GM18507 (cell line): Measurements from ENCODE around the gene PPP2R5A.

Experiments used
- DNase-seq: peaks from one replicate; pipeline ENCODE4 v3.0.0; 2011; ENCODE audit warnings: low read depth; ENCODE audit not compliant: insufficient read length; ENCODE audit errors: extremely low spot score
- FAIRE-seq: peaks from 2 replicates; lab custom pipeline; 2011; peaks lifted over from hg19 to GRCh38; lab: Jason Lieb, UNC

PPP2R5A gene

DNA sequence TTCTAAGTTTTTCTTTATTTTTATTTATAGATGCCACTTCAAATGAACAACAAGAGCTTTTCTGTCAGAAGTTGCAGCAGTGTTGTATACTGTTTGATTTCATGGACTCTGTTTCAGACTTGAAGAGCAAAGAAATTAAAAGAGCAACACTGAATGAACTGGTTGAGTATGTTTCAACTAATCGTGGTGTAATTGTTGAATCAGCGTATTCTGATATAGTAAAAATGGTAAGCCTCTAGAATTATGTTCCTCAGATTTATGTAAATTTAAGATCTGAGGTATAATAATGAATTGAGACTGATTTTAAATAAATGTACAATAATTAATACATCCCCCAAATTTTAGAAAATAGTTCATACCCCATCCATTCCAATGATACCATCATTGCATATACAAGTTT lies 43.9 kb downstream of the PPP2R5A start:
- FAIRE-seq (no peak), DNase-seq (no peak)

- no peak for DNase-seq
- FAIRE-seq: no peak
These were observed 55.9 kb downstream of the PPP2R5A start for GRCh38 chr1:212341090-212341489.

DNA sequence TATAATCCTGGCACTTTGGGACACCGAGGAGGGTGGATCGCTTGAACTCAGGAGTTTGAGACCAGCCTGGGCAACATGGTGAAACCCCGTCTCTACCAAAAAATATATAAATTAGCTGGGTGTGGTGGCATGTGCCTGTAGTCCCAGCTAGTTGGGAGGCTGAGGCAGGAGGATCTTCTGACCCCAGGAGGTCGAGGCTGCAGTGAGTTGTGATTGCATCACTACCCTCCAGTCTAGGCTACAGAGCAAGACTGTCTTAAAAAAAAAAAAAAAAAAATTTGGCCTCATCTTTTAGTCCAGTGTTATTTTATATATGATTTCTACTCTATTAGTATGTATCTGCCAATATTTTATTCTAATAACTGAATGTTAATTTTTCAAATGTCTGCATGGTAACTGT lies 59.7 kb downstream of the PPP2R5A start:
- DNase-seq (no peak), FAIRE-seq (no peak)

GRCh38 chr1:212346601-212347000 lies 61.4 kb downstream of the PPP2R5A start:
- no peak for DNase-seq
- FAIRE-seq: no peak

GRCh38 chr1:212351588-212352362 lies 66.6 kb downstream of the PPP2R5A start:
- no peak for DNase-seq
- FAIRE-seq: no peak

DNA sequence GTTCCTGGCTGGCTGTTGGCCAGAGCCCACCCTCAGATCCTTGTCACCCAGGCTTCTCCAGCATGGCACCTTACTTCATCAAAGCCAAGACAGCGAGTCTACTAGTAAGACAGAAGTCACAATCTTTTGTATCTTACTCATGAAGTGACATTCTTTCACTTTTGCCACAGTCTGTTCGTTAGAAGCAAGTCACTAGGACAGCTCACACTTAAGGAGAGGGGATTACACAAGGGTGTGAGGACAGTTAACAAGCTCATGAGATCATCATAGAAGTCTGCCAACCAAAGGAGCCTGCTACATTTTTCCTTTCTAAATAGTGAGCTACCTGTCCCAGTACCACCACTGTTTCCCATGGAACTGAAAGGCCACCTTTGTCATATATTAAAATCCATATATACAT lies 68.0 kb downstream of the PPP2R5A start:
- FAIRE-seq (no peak), DNase-seq (no peak)

DNA sequence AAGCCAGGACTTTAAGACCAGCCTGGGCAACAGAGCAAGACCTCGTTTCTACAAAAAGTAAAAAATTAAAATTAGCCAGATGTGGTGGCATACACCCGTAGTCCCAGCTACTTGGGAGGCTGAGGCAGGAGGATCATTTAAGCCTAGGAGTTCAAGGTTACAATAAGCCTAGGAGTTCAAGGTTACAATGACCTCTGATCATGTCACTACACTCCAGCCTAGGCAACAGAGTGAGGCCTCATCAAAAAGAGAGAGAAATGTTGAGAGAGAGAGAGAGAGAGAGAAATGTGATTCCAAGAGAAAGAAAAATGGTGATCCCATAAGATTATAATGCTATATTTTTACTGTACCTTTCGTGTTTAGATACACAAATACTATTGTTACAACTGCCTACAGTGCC lies 69.3 kb downstream of the PPP2R5A start:
- DNase-seq (no peak), FAIRE-seq (no peak)

- no peak for DNase-seq
- no peak for FAIRE-seq
These were observed 70.2 kb downstream of the PPP2R5A start for GRCh38 chr1:212355230-212355969.

GRCh38 chr1:212359794-212360479 lies 74.7 kb downstream of the PPP2R5A start:
- no peak for DNase-seq
- FAIRE-seq: peak; percentile 59

- DNase-seq (no peak), FAIRE-seq (no peak)
These were observed 79.8 kb downstream of the PPP2R5A start for GRCh38 chr1:212364985-212365384.

DNA sequence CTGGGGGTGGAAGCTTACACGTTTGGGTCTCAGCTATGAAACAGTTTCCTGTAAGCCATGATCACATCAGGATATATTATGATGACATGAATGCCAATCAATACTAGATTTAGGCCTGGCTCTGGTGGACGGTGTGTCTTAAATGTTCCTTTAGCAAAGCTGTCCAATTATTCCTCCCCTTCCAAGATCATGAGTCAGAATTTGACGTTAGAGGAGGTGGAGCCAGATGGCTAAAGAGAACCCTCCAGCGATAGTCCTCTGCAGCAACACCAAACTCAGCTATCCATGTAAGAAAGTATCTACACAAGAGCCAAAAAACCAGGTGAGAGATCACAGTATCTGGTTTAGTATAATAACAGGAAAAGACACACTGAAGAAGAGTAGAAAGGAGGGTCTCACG lies 81.7 kb downstream of the PPP2R5A start:
- FAIRE-seq: no peak
- no peak for DNase-seq

GRCh38 chr1:212367474-212368072 lies 82.4 kb downstream of the PPP2R5A start:
- FAIRE-seq: no peak
- DNase-seq: no peak

DNA sequence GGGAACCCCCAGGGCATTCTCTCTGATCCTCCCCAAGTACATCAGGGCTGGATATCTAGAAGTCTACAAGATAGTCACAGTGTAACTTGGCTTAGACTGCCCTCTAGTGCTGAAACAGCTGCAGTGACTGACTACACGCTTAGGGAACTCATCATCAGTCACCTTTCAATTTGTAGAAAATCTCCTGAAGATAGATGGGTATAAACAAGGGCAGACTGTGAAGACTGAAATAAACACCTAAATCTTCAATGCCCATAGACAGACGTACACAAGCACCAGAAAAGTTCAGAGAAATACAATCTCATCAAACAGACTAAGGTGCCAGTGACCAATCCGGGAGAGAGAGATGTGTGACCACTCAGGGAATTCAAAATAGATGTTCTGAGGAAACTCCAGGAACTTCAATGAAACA lies 82.9 kb downstream of the PPP2R5A start:
- FAIRE-seq (peak; percentile 89), DNase-seq (peak; percentile 50)

- FAIRE-seq (no peak), DNase-seq (no peak)
These were observed 90.8 kb downstream of the PPP2R5A start for GRCh38 chr1:212375986-212376385.

DNA sequence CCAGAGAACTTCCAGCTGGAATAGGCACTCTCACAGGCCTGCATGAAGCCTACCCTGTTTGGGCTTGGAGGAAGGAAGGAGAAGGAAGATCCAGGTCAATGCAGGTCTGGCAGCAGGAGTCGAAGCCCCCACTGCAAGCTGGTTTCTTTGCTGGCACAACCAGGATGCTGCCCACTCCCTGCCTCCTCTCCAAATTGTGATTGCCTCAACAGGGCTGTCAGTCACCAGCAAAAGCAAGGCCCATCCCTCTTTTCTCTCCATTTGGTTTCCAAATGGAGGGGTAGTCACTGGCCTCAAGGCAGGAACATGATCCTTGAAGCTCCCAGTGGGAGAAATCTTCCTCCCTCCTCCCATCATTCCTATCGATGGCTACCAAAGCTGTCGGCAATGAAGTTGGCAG lies 92.4 kb downstream of the PPP2R5A start:
- FAIRE-seq (no peak), DNase-seq (no peak)

DNA sequence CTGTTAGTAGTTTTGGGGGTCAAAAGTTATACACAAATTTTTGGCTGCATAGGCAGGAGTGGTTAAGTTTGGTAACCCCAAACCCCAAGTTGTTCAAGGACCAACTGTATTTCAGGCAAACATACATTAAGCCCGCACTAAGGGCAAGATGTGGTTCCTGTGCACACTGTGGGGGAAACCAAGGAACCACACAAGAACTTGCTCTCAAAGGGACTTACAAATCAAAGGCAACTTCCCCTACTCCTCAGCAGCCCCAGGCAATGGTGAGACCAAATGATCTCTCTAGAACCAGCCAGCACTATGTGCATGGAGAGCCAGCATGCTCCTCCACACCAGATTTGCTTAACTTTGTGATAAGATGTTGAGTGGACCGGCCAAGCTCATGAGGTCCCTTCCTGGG lies 94.2 kb downstream of the PPP2R5A start:
- DNase-seq: no peak

DNA sequence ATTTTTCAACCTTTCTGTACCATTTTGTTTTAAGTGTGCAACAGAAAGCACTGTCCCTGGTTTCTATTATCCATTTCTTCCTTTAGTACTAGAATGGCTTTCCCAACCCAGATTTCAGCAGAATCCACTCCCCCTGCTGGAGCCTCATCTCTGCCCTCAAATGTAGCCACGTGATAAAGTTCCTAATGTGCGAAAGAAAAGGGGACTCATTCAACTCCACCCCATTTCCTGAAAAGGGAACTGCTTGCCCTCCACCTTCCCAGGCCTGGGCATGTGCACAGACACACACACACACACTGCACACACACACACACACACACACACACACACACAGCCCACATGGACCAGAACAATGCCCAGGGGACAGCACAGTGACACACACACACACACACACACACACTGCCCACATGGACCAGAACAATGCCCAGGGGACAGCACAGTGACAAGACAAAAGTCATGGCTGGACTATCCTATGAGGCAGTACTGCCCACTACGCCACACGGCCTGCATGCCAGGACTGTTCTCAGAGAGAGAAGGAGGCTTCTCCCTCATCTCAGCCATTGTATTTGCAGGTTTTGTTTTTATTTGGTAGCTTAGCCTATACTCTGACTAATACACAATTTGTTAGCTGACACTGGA lies 96.3 kb downstream of the PPP2R5A start:
- DNase-seq: no peak
- no peak for FAIRE-seq

More for the DNA sequence above, 94.2 kb downstream of the PPP2R5A start:
- no peak for FAIRE-seq

DNA sequence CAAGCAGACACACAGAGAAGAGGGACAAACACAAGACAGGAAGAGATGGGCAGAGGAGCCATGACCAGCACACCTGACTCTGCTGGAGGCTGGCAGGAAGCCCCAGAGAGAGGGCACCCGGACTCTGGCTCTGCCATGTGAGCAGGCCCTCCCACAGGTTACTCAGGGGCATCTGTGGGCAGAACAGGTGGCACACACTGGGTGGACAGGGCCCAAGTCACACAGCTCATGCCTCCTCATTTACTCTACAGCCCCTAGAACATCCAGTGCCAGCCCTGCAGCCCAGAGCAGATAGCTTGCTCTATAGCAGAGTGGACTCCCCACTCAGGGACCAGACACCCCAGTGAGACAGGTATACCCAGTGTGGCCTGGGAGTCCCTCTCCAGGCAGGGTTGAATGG lies 100.8 kb downstream of the PPP2R5A start:
- DNase-seq (no peak), FAIRE-seq (no peak)

DNA sequence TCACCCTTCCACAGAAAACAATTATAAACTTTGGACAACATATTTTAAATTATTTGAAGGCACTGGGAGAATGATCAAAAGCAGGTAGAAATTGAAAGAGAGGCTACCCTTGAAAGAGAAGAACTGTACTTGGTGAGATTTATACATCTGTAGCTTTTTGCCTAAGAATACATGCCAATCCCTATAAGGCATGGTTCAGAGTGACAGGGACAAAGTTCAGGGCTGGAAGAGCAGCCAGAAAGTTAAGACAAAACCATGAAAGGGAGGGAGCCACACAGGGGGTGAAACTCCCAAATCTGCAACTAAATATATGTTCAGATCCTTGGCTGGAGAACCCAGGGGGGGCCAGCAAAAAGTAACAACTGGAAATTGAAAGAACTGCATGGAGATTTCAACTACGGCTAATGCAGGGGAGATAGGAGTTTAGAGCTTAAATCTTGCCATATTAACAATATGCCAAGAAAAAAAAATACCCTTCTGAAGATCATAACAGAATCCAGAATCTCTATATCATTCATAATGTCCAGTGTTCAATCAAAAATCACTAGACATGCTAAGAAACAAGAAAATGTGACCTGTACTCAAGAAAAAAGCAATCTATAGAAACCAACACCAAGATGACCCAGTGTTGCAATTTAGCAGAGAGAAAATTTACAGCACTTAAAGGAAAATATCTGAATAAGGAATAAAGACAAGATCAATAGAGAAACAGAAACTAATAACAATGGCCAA lies 103.9 kb downstream of the PPP2R5A start:
- FAIRE-seq (no peak), DNase-seq (no peak)
